ENCODE data around the gene POLRMT. TPM values are rescaled to one million over a fixed set of nuclear protein-coding genes. Genes with fewer than 3 reads are reported as not detected.

The POLRMT gene
- total and polyA plus RNA-seq, 4 donors, result 16.0 to 41.4 (median 35.1) TPM

DNA sequence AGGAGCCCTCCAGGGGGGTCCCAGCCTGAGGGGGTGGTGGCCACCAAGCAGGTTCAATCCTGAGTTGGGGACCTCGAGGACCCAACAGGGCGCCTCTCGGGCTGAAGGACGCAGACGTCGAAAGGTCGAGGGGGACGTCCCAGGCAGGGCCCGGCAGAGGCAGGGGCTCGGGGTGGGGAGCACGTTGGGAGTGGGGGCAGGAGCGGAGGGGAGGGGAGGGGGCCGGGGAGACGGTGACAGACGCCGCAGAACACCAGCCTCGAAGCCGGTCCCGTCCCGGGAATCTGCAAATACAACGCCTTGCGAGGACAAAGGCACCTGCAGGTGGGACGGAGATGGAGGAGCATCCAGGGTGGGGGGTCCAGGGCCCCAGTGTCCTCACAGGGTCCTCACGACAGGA, 10.4 kb upstream of the POLRMT start:
- no peak for DNase-seq (ENCODE audit: low spot score)
- Histone ChIP-seq H3K27ac (ENCODE audit: low read depth in 1 of 2, low read length in 2 of 2) (no peak overlapping the region), H3K36me3 (ENCODE audit: control insufficient read depth in 4 of 4, insufficient read depth in 3 of 4, low read depth in 1 of 4, low read length in 3 of 4) (peaks cover 0 to 29% (median 14%) of the 10 kb centered on the region in 4 donors), H3K9ac (ENCODE audit: low read depth in 1 of 2, low read length in 2 of 2) (no peak overlapping the region), H3K4me3 (ENCODE audit: low read depth in 1 of 3, low read length in 3 of 3) (no peak overlapping the region), H3K27me3 (ENCODE audit: control insufficient read depth in 4 of 4, insufficient read depth in 4 of 4, low read length in 3 of 4) (no peaks in the 10 kb centered on the region), H3K9me3 (ENCODE audit: control insufficient read depth in 4 of 4, low read length in 3 of 4) (no peaks in the 10 kb centered on the region), H3K4me1 (ENCODE audit: control insufficient read depth in 4 of 4, insufficient read depth in 4 of 4, low read length in 3 of 4) (peaks cover 0 to 7% (median 4%) of the 10 kb centered on the region in 4 donors)
- WGBS, result 88% methylated on average over 24 of the region's 24 CpGs
- TF ChIP-seq YY1 (IDR thresholded peaks at IDR 0.05) (no peak), NR2F2 (IDR thresholded peaks at IDR 0.05) (no peak), JUND (IDR thresholded peaks at IDR 0.05) (no peak)
- TF ChIP-seq, protein P1, sequence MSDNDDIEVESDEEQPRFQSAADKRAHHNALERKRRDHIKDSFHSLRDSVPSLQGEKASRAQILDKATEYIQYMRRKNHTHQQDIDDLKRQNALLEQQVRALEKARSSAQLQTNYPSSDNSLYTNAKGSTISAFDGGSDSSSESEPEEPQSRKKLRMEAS (IDR thresholded peaks at IDR 0.05), result no peak

DNA sequence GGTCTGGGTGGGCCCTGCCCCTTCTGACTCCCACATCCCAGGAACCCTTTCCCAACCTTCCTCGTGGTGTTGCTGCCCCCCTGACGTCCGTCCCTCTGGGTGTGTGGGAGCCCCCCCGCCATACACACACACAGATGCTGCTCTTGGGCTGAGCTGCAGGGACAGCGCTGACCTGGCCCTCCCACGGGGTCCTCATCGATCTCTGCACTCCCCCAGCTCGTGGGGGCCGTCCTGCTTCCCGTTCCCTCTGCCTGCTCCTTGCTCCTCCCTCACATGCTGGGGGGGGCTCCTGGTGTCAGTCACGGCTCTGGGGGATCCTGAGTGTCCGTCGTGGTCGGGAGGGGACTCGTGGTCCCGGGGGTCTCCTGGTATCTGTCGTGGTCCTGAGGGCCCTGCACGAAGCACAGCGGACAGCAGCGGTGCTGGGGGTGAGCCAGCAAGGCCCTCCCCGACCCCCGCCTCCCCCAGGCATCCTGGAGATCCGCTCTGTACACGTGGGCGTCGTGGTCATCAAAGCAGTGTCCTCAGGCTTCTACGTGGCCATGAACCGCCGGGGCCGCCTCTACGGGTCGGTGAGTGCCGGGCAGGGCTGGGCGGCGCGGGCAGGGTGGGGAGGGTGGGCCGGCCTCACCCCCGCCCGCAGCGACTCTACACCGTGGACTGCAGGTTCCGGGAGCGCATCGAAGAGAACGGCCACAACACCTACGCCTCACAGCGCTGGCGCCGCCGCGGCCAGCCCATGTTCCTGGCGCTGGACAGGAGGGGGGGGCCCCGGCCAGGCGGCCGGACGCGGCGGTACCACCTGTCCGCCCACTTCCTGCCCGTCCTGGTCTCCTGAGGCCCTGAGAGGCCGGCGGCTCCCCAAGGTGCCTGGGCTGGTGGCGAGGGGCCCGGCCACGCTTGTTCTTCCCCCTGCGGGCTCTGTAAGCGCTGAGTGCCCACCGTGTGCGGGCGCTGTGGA, 9.7 kb upstream of the POLRMT start:
- TF ChIP-seq NR2F2 (IDR thresholded peaks at IDR 0.05) (no peak), SP1 (IDR thresholded peaks at IDR 0.05) (no peak), EGR1 (IDR thresholded peaks at IDR 0.05; ENCODE audit: low read depth in 2 of 2) (no peak), FOXA2 (IDR thresholded peaks at IDR 0.05) (no peak), HNF4G (IDR thresholded peaks at IDR 0.05) (no peak), FOXA1 (IDR thresholded peaks at IDR 0.05) (no peak)
- TF ChIP-seq, protein P1 (IDR thresholded peaks at IDR 0.05), result no peak
- TF ChIP-seq, protein P2, sequence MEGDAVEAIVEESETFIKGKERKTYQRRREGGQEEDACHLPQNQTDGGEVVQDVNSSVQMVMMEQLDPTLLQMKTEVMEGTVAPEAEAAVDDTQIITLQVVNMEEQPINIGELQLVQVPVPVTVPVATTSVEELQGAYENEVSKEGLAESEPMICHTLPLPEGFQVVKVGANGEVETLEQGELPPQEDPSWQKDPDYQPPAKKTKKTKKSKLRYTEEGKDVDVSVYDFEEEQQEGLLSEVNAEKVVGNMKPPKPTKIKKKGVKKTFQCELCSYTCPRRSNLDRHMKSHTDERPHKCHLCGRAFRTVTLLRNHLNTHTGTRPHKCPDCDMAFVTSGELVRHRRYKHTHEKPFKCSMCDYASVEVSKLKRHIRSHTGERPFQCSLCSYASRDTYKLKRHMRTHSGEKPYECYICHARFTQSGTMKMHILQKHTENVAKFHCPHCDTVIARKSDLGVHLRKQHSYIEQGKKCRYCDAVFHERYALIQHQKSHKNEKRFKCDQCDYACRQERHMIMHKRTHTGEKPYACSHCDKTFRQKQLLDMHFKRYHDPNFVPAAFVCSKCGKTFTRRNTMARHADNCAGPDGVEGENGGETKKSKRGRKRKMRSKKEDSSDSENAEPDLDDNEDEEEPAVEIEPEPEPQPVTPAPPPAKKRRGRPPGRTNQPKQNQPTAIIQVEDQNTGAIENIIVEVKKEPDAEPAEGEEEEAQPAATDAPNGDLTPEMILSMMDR (IDR thresholded peaks at IDR 0.05; ENCODE audit: low read depth, low read length, missing input control), result no peak
- no peak overlapping the region for H3K9ac ChIP-seq (ENCODE audit: low read depth in 1 of 2, low read length in 2 of 2)
- WGBS, result 86% methylated on average over 70 of the region's 70 CpGs
- peaks cover 0 to 7% (median 4%) of the 10 kb centered on the region in 4 donors for H3K4me1 ChIP-seq (ENCODE audit: control insufficient read depth in 4 of 4, insufficient read depth in 4 of 4, low read length in 3 of 4)
- no peak overlapping the region for H3K27ac ChIP-seq (ENCODE audit: low read depth in 1 of 2, low read length in 2 of 2)
- H3K27me3 ChIP-seq (ENCODE audit: control insufficient read depth in 4 of 4, insufficient read depth in 4 of 4, low read length in 3 of 4), result no peaks in the 10 kb centered on the region
- H3K36me3 ChIP-seq (ENCODE audit: control insufficient read depth in 4 of 4, insufficient read depth in 3 of 4, low read depth in 1 of 4, low read length in 3 of 4), result peaks cover 0 to 23% (median 12%) of the 10 kb centered on the region in 4 donors
- H3K4me3 ChIP-seq (ENCODE audit: low read depth in 1 of 3, low read length in 3 of 3), result no peak overlapping the region
- no peak for DNase-seq (ENCODE audit: low spot score)
- no peaks in the 10 kb centered on the region for H3K9me3 ChIP-seq (ENCODE audit: control insufficient read depth in 4 of 4, low read length in 3 of 4)

DNA sequence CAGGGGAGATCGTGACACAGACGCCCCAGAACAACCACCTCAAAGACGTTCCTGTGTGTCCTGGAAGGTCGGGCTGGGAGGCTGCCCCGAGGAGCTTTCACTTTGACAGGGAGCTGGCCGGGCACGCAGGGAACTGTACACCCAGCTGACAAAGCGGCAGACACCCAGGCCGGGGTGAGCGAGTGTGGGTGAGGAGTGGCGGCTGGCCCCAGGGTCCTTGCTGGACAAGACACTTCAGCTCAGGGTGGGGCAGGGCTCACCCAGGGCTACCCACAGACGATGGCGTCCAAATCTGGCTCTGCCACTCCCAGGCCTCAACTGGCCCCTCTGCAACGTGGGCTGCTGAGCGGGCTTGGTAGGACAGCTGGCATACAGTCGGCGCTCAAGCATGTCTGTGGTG, 8.4 kb upstream of the POLRMT start:
- Histone ChIP-seq H3K27me3 (ENCODE audit: control insufficient read depth in 4 of 4, insufficient read depth in 4 of 4, low read length in 3 of 4) (no peaks in the 10 kb centered on the region), H3K9me3 (ENCODE audit: control insufficient read depth in 4 of 4, low read length in 3 of 4) (no peaks in the 10 kb centered on the region), H3K4me3 (ENCODE audit: low read depth in 1 of 3, low read length in 3 of 3) (no peak overlapping the region), H3K27ac (ENCODE audit: low read depth in 1 of 2, low read length in 2 of 2) (no peak overlapping the region), H3K36me3 (ENCODE audit: control insufficient read depth in 4 of 4, insufficient read depth in 3 of 4, low read depth in 1 of 4, low read length in 3 of 4) (peaks cover 0 to 10% (median 3%) of the 10 kb centered on the region in 4 donors), H3K9ac (ENCODE audit: low read depth in 1 of 2, low read length in 2 of 2) (no peak overlapping the region), H3K4me1 (ENCODE audit: control insufficient read depth in 4 of 4, insufficient read depth in 4 of 4, low read length in 3 of 4) (peaks cover 0 to 7% (median 4%) of the 10 kb centered on the region in 4 donors)
- DNase-seq (ENCODE audit: low spot score), result no peak
- WGBS, result 82% methylated on average over 17 of the region's 17 CpGs
- TF ChIP-seq, protein P3, sequence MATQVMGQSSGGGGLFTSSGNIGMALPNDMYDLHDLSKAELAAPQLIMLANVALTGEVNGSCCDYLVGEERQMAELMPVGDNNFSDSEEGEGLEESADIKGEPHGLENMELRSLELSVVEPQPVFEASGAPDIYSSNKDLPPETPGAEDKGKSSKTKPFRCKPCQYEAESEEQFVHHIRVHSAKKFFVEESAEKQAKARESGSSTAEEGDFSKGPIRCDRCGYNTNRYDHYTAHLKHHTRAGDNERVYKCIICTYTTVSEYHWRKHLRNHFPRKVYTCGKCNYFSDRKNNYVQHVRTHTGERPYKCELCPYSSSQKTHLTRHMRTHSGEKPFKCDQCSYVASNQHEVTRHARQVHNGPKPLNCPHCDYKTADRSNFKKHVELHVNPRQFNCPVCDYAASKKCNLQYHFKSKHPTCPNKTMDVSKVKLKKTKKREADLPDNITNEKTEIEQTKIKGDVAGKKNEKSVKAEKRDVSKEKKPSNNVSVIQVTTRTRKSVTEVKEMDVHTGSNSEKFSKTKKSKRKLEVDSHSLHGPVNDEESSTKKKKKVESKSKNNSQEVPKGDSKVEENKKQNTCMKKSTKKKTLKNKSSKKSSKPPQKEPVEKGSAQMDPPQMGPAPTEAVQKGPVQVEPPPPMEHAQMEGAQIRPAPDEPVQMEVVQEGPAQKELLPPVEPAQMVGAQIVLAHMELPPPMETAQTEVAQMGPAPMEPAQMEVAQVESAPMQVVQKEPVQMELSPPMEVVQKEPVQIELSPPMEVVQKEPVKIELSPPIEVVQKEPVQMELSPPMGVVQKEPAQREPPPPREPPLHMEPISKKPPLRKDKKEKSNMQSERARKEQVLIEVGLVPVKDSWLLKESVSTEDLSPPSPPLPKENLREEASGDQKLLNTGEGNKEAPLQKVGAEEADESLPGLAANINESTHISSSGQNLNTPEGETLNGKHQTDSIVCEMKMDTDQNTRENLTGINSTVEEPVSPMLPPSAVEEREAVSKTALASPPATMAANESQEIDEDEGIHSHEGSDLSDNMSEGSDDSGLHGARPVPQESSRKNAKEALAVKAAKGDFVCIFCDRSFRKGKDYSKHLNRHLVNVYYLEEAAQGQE (IDR thresholded peaks at IDR 0.05), result no peak
- no peak for TF ChIP-seq GABPA (IDR thresholded peaks at IDR 0.05 in 1 of 2, conservative IDR thresholded peaks at IDR 0.05 in 1 of 2)
- no peak for TF ChIP-seq HNF4A (conservative IDR thresholded peaks at IDR 0.05)
- TF ChIP-seq, protein P4, sequence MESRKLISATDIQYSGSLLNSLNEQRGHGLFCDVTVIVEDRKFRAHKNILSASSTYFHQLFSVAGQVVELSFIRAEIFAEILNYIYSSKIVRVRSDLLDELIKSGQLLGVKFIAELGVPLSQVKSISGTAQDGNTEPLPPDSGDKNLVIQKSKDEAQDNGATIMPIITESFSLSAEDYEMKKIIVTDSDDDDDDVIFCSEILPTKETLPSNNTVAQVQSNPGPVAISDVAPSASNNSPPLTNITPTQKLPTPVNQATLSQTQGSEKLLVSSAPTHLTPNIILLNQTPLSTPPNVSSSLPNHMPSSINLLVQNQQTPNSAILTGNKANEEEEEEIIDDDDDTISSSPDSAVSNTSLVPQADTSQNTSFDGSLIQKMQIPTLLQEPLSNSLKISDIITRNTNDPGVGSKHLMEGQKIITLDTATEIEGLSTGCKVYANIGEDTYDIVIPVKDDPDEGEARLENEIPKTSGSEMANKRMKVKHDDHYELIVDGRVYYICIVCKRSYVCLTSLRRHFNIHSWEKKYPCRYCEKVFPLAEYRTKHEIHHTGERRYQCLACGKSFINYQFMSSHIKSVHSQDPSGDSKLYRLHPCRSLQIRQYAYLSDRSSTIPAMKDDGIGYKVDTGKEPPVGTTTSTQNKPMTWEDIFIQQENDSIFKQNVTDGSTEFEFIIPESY (IDR thresholded peaks at IDR 0.05), result no peak
- no peak for TF ChIP-seq TAF1 (conservative IDR thresholded peaks at IDR 0.05)
- TF ChIP-seq, protein P5, sequence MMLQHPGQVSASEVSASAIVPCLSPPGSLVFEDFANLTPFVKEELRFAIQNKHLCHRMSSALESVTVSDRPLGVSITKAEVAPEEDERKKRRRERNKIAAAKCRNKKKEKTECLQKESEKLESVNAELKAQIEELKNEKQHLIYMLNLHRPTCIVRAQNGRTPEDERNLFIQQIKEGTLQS (IDR thresholded peaks at IDR 0.05), result no peak
- no peak for TF ChIP-seq RAD21 (IDR thresholded peaks at IDR 0.05)
- no peak for TF ChIP-seq SP1 (IDR thresholded peaks at IDR 0.05)
- TF ChIP-seq, protein P1 (IDR thresholded peaks at IDR 0.05), result no peak
- TF ChIP-seq JUND (IDR thresholded peaks at IDR 0.05), result no peak
- TF ChIP-seq FOXA1 (IDR thresholded peaks at IDR 0.05), result no peak
- TF ChIP-seq FOXA2 (IDR thresholded peaks at IDR 0.05), result no peak
- no peak for TF ChIP-seq NR2F2 (IDR thresholded peaks at IDR 0.05)
- TF ChIP-seq RXRA (IDR thresholded peaks at IDR 0.05), result no peak
- TF ChIP-seq EGR1 (IDR thresholded peaks at IDR 0.05; ENCODE audit: low read depth in 2 of 2), result no peak

Measured in liver (tissue), 9 donors.